NCI-H146 (cell line): ENCODE measurements around the gene NEK11.

Experiments used
- DNase-seq: peaks from one replicate; lab custom pipeline; 2025; lab: John Stamatoyannopoulos, UW

NEK11 gene

GRCh38 chr3:131304890-131305289 is 278.2 kb downstream of the NEK11 start:
- no peak for DNase-seq

- DNase-seq, result no peak
Observed at GRCh38 chr3:131306242-131306641, 279.6 kb downstream of the NEK11 start.

- no peak for DNase-seq
Observed at GRCh38 chr3:131314318-131314717, 287.6 kb downstream of the NEK11 start.

GRCh38 chr3:131315162-131315561 is 288.5 kb downstream of the NEK11 start:
- no peak for DNase-seq

GRCh38 chr3:131317667-131318066 is 291.0 kb downstream of the NEK11 start:
- no peak for DNase-seq

- DNase-seq, result peak; percentile 75
Observed at GRCh38 chr3:131323014-131323413, 296.3 kb downstream of the NEK11 start.

- no peak for DNase-seq
Observed at GRCh38 chr3:131323792-131324191, 297.1 kb downstream of the NEK11 start.

- DNase-seq, result no peak
Observed at GRCh38 chr3:131324923-131325322, 298.2 kb downstream of the NEK11 start.

- DNase-seq, result no peak
Observed at GRCh38 chr3:131326307-131326706, 299.6 kb downstream of the NEK11 start.

- DNase-seq, result no peak
Observed at GRCh38 chr3:131328721-131329120, 302.0 kb downstream of the NEK11 start.

- no peak for DNase-seq
Observed at GRCh38 chr3:131329774-131330173, 303.1 kb downstream of the NEK11 start.

GRCh38 chr3:131331456-131332085 is 304.9 kb downstream of the NEK11 start:
- peak; percentile 66 for DNase-seq

- DNase-seq, result no peak
Observed at GRCh38 chr3:131338948-131339640, 312.4 kb downstream of the NEK11 start.

- no peak for DNase-seq
Observed at GRCh38 chr3:131341761-131342160, 315.1 kb downstream of the NEK11 start.

GRCh38 chr3:131348911-131349310 is 322.2 kb downstream of the NEK11 start:
- DNase-seq, result no peak

- no peak for DNase-seq
Observed at GRCh38 chr3:131349454-131349853, 322.8 kb downstream of the NEK11 start.

- peak; percentile 33 for DNase-seq
Observed at GRCh38 chr3:131349946-131350347, 323.3 kb downstream of the NEK11 start.

GRCh38 chr3:131350506-131350905 is 323.8 kb downstream of the NEK11 start:
- DNase-seq, result no peak

GRCh38 chr3:131353016-131353877 is 326.6 kb downstream of the NEK11 start:
- no peak for DNase-seq

- DNase-seq, result no peak
Observed at GRCh38 chr3:131353986-131354385, 327.3 kb downstream of the NEK11 start.

GRCh38 chr3:131356006-131356595 is 329.4 kb downstream of the NEK11 start:
- no peak for DNase-seq

- no peak for DNase-seq
Observed at GRCh38 chr3:131357275-131357674, 330.6 kb downstream of the NEK11 start.
